PFSK-1 (cell line): ENCODE data around the gene AHI1.

Source experiments
- FOXP2 ChIP-seq: optimal IDR thresholded peaks from 2 replicates; pipeline ENCODE3; 2011; ENCODE audit warnings: borderline replicate concordance, control low read depth, inconsistent platforms; ENCODE audit not compliant: insufficient read depth; ENCODE audit errors: extremely low read length, extremely low read depth
- POLR2AphosphoS5 ChIP-seq: IDR thresholded peaks from 2 replicates; pipeline ENCODE4 v1.6.1; 2012; ENCODE audit warnings: low read depth, mild to moderate bottlenecking, control low read depth, low read length, moderate library complexity
- TAF1 ChIP-seq: IDR thresholded peaks from 2 replicates; pipeline ENCODE4 v1.6.1; 2012; ENCODE audit warnings: low read length, control low read depth, borderline replicate concordance; ENCODE audit not compliant: insufficient read depth

GRCh38 chr6:135304883-135305282, 192.7 kb downstream of the AHI1 start:
- TF ChIP-seq POLR2AphosphoS5 (no peak), TAF1 (no peak), FOXP2 (no peak)
